ENCODE results near the gene SAT1. TPM values are rescaled to one million over a fixed set of nuclear protein-coding genes. Genes with fewer than 3 reads are reported as not detected.
"Not testable (repeated sequence)": the region's sequence is repeated elsewhere in the genome, so short reads cannot be mapped to it uniquely, and the experiment has no call there.

SAT1 gene
- total and polyA plus RNA-seq, 12 donors = 129 to 905 (median 381) TPM

- peak in 1 of 2 donors; percentile 44 for TF ChIP-seq POLR2A (IDR thresholded peaks at IDR 0.05)
- TF ChIP-seq, protein P1, sequence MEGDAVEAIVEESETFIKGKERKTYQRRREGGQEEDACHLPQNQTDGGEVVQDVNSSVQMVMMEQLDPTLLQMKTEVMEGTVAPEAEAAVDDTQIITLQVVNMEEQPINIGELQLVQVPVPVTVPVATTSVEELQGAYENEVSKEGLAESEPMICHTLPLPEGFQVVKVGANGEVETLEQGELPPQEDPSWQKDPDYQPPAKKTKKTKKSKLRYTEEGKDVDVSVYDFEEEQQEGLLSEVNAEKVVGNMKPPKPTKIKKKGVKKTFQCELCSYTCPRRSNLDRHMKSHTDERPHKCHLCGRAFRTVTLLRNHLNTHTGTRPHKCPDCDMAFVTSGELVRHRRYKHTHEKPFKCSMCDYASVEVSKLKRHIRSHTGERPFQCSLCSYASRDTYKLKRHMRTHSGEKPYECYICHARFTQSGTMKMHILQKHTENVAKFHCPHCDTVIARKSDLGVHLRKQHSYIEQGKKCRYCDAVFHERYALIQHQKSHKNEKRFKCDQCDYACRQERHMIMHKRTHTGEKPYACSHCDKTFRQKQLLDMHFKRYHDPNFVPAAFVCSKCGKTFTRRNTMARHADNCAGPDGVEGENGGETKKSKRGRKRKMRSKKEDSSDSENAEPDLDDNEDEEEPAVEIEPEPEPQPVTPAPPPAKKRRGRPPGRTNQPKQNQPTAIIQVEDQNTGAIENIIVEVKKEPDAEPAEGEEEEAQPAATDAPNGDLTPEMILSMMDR (IDR thresholded peaks at IDR 0.05) = no peak
- H3K4me1 ChIP-seq (replicated peaks in 1 of 2) = no peaks in the 10 kb centered on the region
- WGBS, 4 donors = 0 to 48% (median 17%) methylated on average over 2 to 6 of the region's 6 CpGs
- intact Hi-C loops (cut with DNase I) = no loop called here
- no peaks in the 10 kb centered on the region for H3K9me3 ChIP-seq (replicated peaks in 1 of 3)
- peak overlapping the region in 2 of 4 donors; percentile 47 to 64 for H3K4me3 ChIP-seq
- peak; percentile 26 to 62 (median 38) for DNase-seq
- no peaks in the 10 kb centered on the region for H3K27me3 ChIP-seq
- peak overlapping the region; percentile 76 to 93 (median 85) for H3K27ac ChIP-seq
- H3K36me3 ChIP-seq (replicated peaks in 1 of 2) = no peaks in the 10 kb centered on the region
Measured at GRCh38 chrX:23742174-23742696, 40.7 kb upstream of the SAT1 start.

- WGBS, 4 donors = 0 to 36% (median 28%) methylated on average over 44 to 73 of the region's 73 CpGs; no CpG with 5 or more reads in 1 of the 4 donors
- intact Hi-C loops (cut with DNase I) = no loop called here
- peak; percentile 89 to 98 (median 97) for DNase-seq
Measured at GRCh38 chrX:23742697-23743622, 40.0 kb upstream of the SAT1 start, which contains the start of gene ACOT9. Gene ACOT9 (minus strand): TSS chrX:23743276. CDS start chrX:23743144, 132 bp downstream.

DNA sequence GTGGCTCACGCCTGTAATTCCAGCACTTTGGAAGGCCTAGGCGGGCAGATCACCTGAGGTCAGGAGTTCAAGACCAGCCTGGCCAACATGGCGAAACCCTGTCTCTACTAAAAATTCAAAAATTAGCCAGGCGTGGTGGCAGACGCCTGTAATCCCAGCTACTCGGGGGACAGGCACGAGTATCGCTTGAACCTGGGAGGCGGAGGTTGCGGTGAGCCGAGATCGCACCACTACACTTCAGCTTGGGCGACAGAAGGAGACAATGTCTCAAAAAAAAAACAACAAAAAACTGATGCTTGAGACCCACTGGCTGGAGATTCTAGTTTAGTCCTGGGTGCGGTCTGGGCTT, 39.4 kb upstream of the SAT1 start:
- intact Hi-C loops (cut with DNase I); H3K27me3 ChIP-seq; DNase-seq; H3K36me3 ChIP-seq (replicated peaks in 1 of 2); H3K9me3 ChIP-seq (replicated peaks in 1 of 3); H3K4me1 ChIP-seq (replicated peaks in 1 of 2): not testable (repeated sequence)
- Histone ChIP-seq H3K27ac (peak overlapping the region in 4 of 5 donors; percentile 45 to 93 (median 88)), H3K4me3 (peak overlapping the region in 1 of 4 donors; percentile 64)
- 64 to 96% (median 71%) methylated on average over 4 to 14 of the region's 14 CpGs for WGBS, 4 donors

More at GRCh38 chrX:23742697-23743622, 40.0 kb upstream of the SAT1 start, which contains the start of gene ACOT9:
- peak; percentile 60 to 82 for TF ChIP-seq POLR2A (IDR thresholded peaks at IDR 0.05)
- TF ChIP-seq, protein P1 (IDR thresholded peaks at IDR 0.05) = peak in 1 of 6 experiments; percentile 8
- Histone ChIP-seq H3K36me3 (replicated peaks in 1 of 2) (no peaks in the 10 kb centered on the region), H3K27me3 (no peaks in the 10 kb centered on the region), H3K27ac (peak within 1 kb of the TSS; percentile 76 to 93 (median 85)), H3K9me3 (replicated peaks in 1 of 3) (no peaks in the 10 kb centered on the region), H3K4me1 (replicated peaks in 1 of 2) (no peaks in the 10 kb centered on the region), H3K4me3 (peak within 1 kb of the TSS in 3 of 4 donors; percentile 8 to 64 (median 47))

GRCh38 chrX:23745786-23746185, 37.2 kb upstream of the SAT1 start:
- TF ChIP-seq, protein P1 (IDR thresholded peaks at IDR 0.05) = no peak
- no peak for TF ChIP-seq POLR2A (IDR thresholded peaks at IDR 0.05)
- no peak for DNase-seq
- WGBS, 4 donors = 55 to 66% (median 59%) methylated on average over 3 of the region's 3 CpGs
- no peaks in the 10 kb centered on the region for H3K9me3 ChIP-seq (replicated peaks in 1 of 3)
- no peaks in the 10 kb centered on the region for H3K4me1 ChIP-seq (replicated peaks in 1 of 2)
- H3K36me3 ChIP-seq (replicated peaks in 1 of 2) = no peaks in the 10 kb centered on the region
- intact Hi-C loops (cut with DNase I) = no loop called here
- H3K27me3 ChIP-seq = no peaks in the 10 kb centered on the region
- H3K4me3 ChIP-seq = no peak overlapping the region
- H3K27ac ChIP-seq = no peak overlapping the region
